T-cell (primary cell): Measurements from ENCODE around the gene DUOXA2. TPM values are rescaled to one million over a fixed set of nuclear protein-coding genes. Genes with fewer than 3 reads are reported as not detected.

Experiments
- ATAC-seq, 4 experiments: fragments of 200-7000 bp in 3 of 4; fragments of 150-1000 bp in 1 of 4; cut with Tn5 transposase; replicated peaks in 1 of 4; 1 replicate in 3 of 4; 2 replicates in 1 of 4; pipeline ENCODE4 v1.10.0; 2021; ENCODE audit warnings: moderate library complexity in 3 of 4, mild to moderate bottlenecking in 2 of 4, moderate number of reproducible peaks in 1 of 4
- CTCF ChIA-PET, 2 donors: fragments of 300-600 bp; sonication (Branson Sonifier 250); formaldehyde crosslinking; loops; one replicate each; lab custom pipeline; 2022; ENCODE audit warnings: antibody characterized with exemption in 2 of 2; lab: Charles Lee
- POLR2A ChIA-PET, 2 donors: fragments of 300-600 bp; sonication (Branson Sonifier 250); formaldehyde crosslinking; loops; one replicate each; lab custom pipeline; 2022; ENCODE audit warnings: antibody characterized with exemption in 2 of 2; lab: Charles Lee
- DNase-seq, 35 experiments: peaks; one replicate each; pipeline versions ENCODE4 v3.0.0 to v3.0.0-alpha.2; 2013 to 2023
- H3K27ac ChIP-seq: one replicate; pipeline ENCODE4 v1.5.1; 2013; ENCODE audit warnings: low read length
- H3K27me3 ChIP-seq, 2 experiments: replicated peaks in 1 of 2; 1 replicate in 1 of 2; 2 replicates in 1 of 2; pipeline versions ENCODE4 v1.6.1 to v1.7.0; 2013; ENCODE audit warnings: low read length in 1 of 2, mixed read lengths in 1 of 2; ENCODE audit not compliant: control insufficient read depth in 2 of 2, insufficient read depth in 2 of 2; ENCODE audit errors: extremely low read depth in 1 of 2
- H3K36me3 ChIP-seq, 2 donors: 1 replicate in 1 of 2; 2 replicates in 1 of 2; pipeline versions ENCODE4 v1.6.1 to v1.7.0; 2013; ENCODE audit warnings: low read length in 1 of 2; ENCODE audit not compliant: control insufficient read depth in 2 of 2, insufficient read depth in 1 of 2; ENCODE audit errors: extremely low read depth in 1 of 2
- H3K4me1 ChIP-seq, 2 experiments: 1 replicate in 1 of 2; 2 replicates in 1 of 2; pipeline versions ENCODE4 v1.6.1 to v1.7.0; 2013; ENCODE audit warnings: low read length in 2 of 2, mixed read lengths in 1 of 2; ENCODE audit not compliant: insufficient read depth in 2 of 2, control insufficient read depth in 1 of 2; ENCODE audit errors: extremely low read depth in 1 of 2
- H3K4me3 ChIP-seq, 2 donors: 1 replicate in 1 of 2; 2 replicates in 1 of 2; pipeline versions ENCODE4 v1.5.1 to v1.7.0; 2013; ENCODE audit warnings: mild to moderate bottlenecking in 2 of 2, low read length in 1 of 2, moderate library complexity in 1 of 2; ENCODE audit not compliant: control insufficient read depth in 1 of 2; ENCODE audit errors: extremely low read depth in 1 of 2
- H3K9me3 ChIP-seq: 2 replicates; pipeline ENCODE4 v1.7.0; 2013
- H3K27ac Mint-ChIP-seq, 2 donors: one replicate each; pipeline ENCODE4 v1.8.0; 2020 to 2021; ENCODE audit warnings: mild to moderate bottlenecking in 2 of 2, mixed read lengths in 2 of 2
- H3K27me3 Mint-ChIP-seq, 2 donors: one replicate each; pipeline ENCODE4 v1.8.0; 2021 to 2022; ENCODE audit warnings: mixed read lengths in 2 of 2
- H3K36me3 Mint-ChIP-seq: one replicate; pipeline ENCODE4 v1.8.0; 2021; ENCODE audit warnings: mixed read lengths
- H3K4me1 Mint-ChIP-seq, 3 donors: one replicate each; pipeline ENCODE4 v1.8.0; 2020 to 2022; ENCODE audit warnings: mixed read lengths in 3 of 3, mild to moderate bottlenecking in 1 of 3
- H3K4me3 Mint-ChIP-seq, 3 donors: one replicate each; pipeline ENCODE4 v1.8.0; 2020 to 2022; ENCODE audit warnings: mild to moderate bottlenecking in 3 of 3, mixed read lengths in 3 of 3, moderate library complexity in 3 of 3
- H3K9me3 Mint-ChIP-seq, 3 donors: one replicate each; pipeline ENCODE4 v1.8.0; 2020 to 2022; ENCODE audit warnings: mixed read lengths in 3 of 3
- WGBS: methylation state at CpG from one replicate; pipeline ENCODE4 v1.1.5; 2013; ENCODE audit warnings: missing lambda C conversion rate; ENCODE audit not compliant: insufficient coverage; 5-methylcytosine and 5-hydroxymethylcytosine counted together
- total RNA-seq, 35 experiments: library from RNA in 6 of 35; stranded (reverse) in 6 of 35; fragments of 120-200 nt in 1 of 35; gene quantifications; one replicate each; pipeline versions ENCODE4 v1.2.1 to v1.2.4 and lab custom pipeline; 2013 to 2026

Gene DUOXA2
- total RNA-seq, 5 donors from 2014 or later (not counting 1 experiment from before 2014, with no cell fraction given), result not detected

GRCh38 chr15:45165536-45165935 lies 51.4 kb downstream of the DUOXA2 start:
- peak overlapping the region; percentile 66 to 73 (median 71) for H3K4me3 Mint-ChIP-seq
- ATAC-seq, result no peak
- H3K4me1 ChIP-seq, result peaks cover 2 to 30% of the 10 kb centered on the region in 2 experiments
- no peaks in the 10 kb centered on the region for H3K9me3 ChIP-seq
- peaks cover 2% of the 10 kb centered on the region for H3K36me3 Mint-ChIP-seq
- H3K27ac Mint-ChIP-seq, result peak overlapping the region; percentile 66 to 84
- H3K27me3 Mint-ChIP-seq, result no peaks in the 10 kb centered on the region
- H3K27ac ChIP-seq, result no peak overlapping the region
- no peaks in the 10 kb centered on the region for H3K9me3 Mint-ChIP-seq
- H3K4me1 Mint-ChIP-seq, result peaks cover 11 to 23% (median 18%) of the 10 kb centered on the region in 3 donors
- 92% methylated on average over 2 of the region's 5 CpGs for WGBS
- H3K36me3 ChIP-seq, result no peaks in the 10 kb centered on the region
- no peak for DNase-seq
- H3K27me3 ChIP-seq, result no peaks in the 10 kb centered on the region
- CTCF ChIA-PET, result interaction anchor here (0.6 to 1.0 kb wide), 4 partner anchors 22 to 1003 kb away, joined by 3 to 10 read pairs (median 4); no protein-coding TSS in a partner anchor
- no peak overlapping the region for H3K4me3 ChIP-seq
- POLR2A ChIA-PET, result no interaction called here

- under 1% methylated on average over 64 of the region's 79 CpGs for WGBS
- DNase-seq (peak; percentile 65 to 86 (median 73)), ATAC-seq (peak; percentile 89 to 91 (median 90))
- H3K36me3 Mint-ChIP-seq, result no peaks in the 10 kb centered on the region
- Histone ChIP-seq H3K4me1 (peaks cover 2 to 30% of the 10 kb centered on the region in 2 experiments), H3K4me3 (peak overlapping the region; percentile 41 to 87), H3K36me3 (no peaks in the 10 kb centered on the region), H3K27ac (peak overlapping the region; percentile 84), H3K27me3 (no peaks in the 10 kb centered on the region), H3K9me3 (no peaks in the 10 kb centered on the region)
- ChIA-PET CTCF (interaction anchor here (0.5 to 1.8 kb wide), 6 partner anchors 9 to 45 kb away, joined by 3 to 7 read pairs (median 5); no protein-coding TSS in a partner anchor), POLR2A (interaction anchor here in 1 of 2 donors (0.6 to 1.6 kb wide), 2 partner anchors 31 to 34 kb away, joined by 3 to 7 read pairs; no protein-coding TSS in a partner anchor)
- H3K4me1 Mint-ChIP-seq, result peaks cover 11 to 23% (median 18%) of the 10 kb centered on the region in 3 donors
- peak overlapping the region; percentile 71 to 81 for H3K27ac Mint-ChIP-seq
- peak overlapping the region; percentile 66 to 76 (median 74) for H3K4me3 Mint-ChIP-seq
- H3K9me3 Mint-ChIP-seq, result no peaks in the 10 kb centered on the region
- H3K27me3 Mint-ChIP-seq, result no peaks in the 10 kb centered on the region
Observed at GRCh38 chr15:45166834-45167630, 52.9 kb downstream of the DUOXA2 start.

GRCh38 chr15:45167631-45168205 lies 53.6 kb downstream of the DUOXA2 start:
- ATAC-seq, result no peak
- WGBS, result 95% methylated on average over 4 of the region's 9 CpGs
- Mint-ChIP-seq H3K36me3 (no peaks in the 10 kb centered on the region), H3K27ac (peak overlapping the region; percentile 71 to 81), H3K4me3 (peak overlapping the region; percentile 66 to 76 (median 74)), H3K4me1 (peaks cover 11 to 23% (median 18%) of the 10 kb centered on the region in 3 donors), H3K27me3 (no peaks in the 10 kb centered on the region), H3K9me3 (no peaks in the 10 kb centered on the region)
- CTCF ChIA-PET, result interaction anchor here (0.5 to 1.8 kb wide), 7 partner anchors 9 to 290 kb away, joined by 3 to 14 read pairs (median 5); no protein-coding TSS in a partner anchor
- Histone ChIP-seq H3K4me1 (peaks cover 2 to 28% of the 10 kb centered on the region in 2 experiments), H3K4me3 (peak overlapping the region; percentile 41 to 87), H3K36me3 (no peaks in the 10 kb centered on the region), H3K27ac (peak overlapping the region; percentile 84), H3K9me3 (no peaks in the 10 kb centered on the region), H3K27me3 (no peaks in the 10 kb centered on the region)
- POLR2A ChIA-PET, result interaction anchor here (0.9 to 1.6 kb wide), 2 partner anchors 33 to 114 kb away, joined by 3 to 7 read pairs; no protein-coding TSS in a partner anchor
- no peak for DNase-seq

Other genes with a start within 250 kb of the DUOXA2 start
- gene TERB2, start 157.6 kb upstream of the DUOXA2 start, total RNA-seq, result not detected
- gene SORD, start 91.1 kb upstream of the DUOXA2 start, total RNA-seq, result 1 to 10 TPM; 2.6 to 6.0 (median 5.1) TPM
- gene DUOX2, start 154 bp upstream of the DUOXA2 start, total RNA-seq, result under 1 TPM in 3 of 5 donors, not detected in 2; 0.10 to 0.16 (median 0.12) TPM
- 1 to 10 TPM in 2 of 5 donors, under 1 TPM in 3; 0.40 to 1.6 (median 0.91) TPM for gene DUOXA1, start 15.6 kb downstream of the DUOXA2 start, total RNA-seq
- under 1 TPM in 4 of 5 donors, not detected in 1; 0.21 to 0.67 (median 0.34) TPM for gene DUOX1, start 15.7 kb downstream of the DUOXA2 start, total RNA-seq
- 1 to 10 TPM; 5.1 to 6.5 (median 5.6) TPM for gene SHF, start 73.6 kb downstream of the DUOXA2 start, total RNA-seq
- not detected for gene SLC28A2, start 137.9 kb downstream of the DUOXA2 start, total RNA-seq